ENCODE data around the gene FLNB. TPM values are rescaled to one million over a fixed set of nuclear protein-coding genes. Genes with fewer than 3 reads are reported as not detected.

Gene FLNB
- total and polyA plus RNA-seq, 2 of the 13 experiments (the other 11 are each of a cell fraction or from before 2014, with no cell fraction given) = 106 to 130 TPM

DNA sequence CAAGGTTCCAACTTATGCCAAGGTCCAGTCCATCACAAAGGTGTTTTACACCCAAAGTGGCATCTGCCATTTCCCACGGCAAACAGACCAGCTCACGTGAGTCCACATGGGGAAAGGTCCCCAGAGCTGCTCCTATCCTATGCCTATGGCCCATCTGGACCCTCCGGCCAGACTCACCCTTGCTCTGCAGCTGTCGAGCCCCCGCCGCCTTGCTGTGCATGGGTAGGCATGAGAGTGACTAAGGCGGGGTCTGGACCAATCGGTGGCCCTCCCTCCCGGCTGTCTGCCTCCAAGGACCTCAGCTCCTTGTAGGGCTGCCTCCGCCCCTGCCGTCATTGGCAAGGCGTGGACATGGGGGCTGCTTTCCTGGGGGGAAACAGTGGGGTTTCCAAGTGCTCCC lies 175.7 kb downstream of the FLNB start:
- peaks cover 0 to 7% of the 10 kb centered on the region in 2 experiments; a peak in 1 of 5 replicates for H3K27me3 ChIP-seq (ENCODE audit: control insufficient read depth in 1 of 2, insufficient read depth in 2 of 2, low read length in 2 of 2)
- no peak overlapping the region for H3K4me3 ChIP-seq (replicated peaks in 1 of 3; ENCODE audit: insufficient read depth in 1 of 3, low read depth in 2 of 3, low read length in 3 of 3)
- TF ChIP-seq ZNF773 (CRISPR knock-in tag; IDR thresholded peaks at IDR 0.05; ENCODE audit: borderline replicate concordance) = no peak
- no peak for TF ChIP-seq GATAD1 (CRISPR knock-in tag; IDR thresholded peaks at IDR 0.05)
- TF ChIP-seq, protein P1, sequence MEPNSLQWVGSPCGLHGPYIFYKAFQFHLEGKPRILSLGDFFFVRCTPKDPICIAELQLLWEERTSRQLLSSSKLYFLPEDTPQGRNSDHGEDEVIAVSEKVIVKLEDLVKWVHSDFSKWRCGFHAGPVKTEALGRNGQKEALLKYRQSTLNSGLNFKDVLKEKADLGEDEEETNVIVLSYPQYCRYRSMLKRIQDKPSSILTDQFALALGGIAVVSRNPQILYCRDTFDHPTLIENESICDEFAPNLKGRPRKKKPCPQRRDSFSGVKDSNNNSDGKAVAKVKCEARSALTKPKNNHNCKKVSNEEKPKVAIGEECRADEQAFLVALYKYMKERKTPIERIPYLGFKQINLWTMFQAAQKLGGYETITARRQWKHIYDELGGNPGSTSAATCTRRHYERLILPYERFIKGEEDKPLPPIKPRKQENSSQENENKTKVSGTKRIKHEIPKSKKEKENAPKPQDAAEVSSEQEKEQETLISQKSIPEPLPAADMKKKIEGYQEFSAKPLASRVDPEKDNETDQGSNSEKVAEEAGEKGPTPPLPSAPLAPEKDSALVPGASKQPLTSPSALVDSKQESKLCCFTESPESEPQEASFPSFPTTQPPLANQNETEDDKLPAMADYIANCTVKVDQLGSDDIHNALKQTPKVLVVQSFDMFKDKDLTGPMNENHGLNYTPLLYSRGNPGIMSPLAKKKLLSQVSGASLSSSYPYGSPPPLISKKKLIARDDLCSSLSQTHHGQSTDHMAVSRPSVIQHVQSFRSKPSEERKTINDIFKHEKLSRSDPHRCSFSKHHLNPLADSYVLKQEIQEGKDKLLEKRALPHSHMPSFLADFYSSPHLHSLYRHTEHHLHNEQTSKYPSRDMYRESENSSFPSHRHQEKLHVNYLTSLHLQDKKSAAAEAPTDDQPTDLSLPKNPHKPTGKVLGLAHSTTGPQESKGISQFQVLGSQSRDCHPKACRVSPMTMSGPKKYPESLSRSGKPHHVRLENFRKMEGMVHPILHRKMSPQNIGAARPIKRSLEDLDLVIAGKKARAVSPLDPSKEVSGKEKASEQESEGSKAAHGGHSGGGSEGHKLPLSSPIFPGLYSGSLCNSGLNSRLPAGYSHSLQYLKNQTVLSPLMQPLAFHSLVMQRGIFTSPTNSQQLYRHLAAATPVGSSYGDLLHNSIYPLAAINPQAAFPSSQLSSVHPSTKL (CRISPR knock-in tag; IDR thresholded peaks at IDR 0.05) = no peak
- TF ChIP-seq ERF (CRISPR knock-in tag; IDR thresholded peaks at IDR 0.05) = no peak
- H3K36me3 ChIP-seq (replicated peaks in 1 of 2; ENCODE audit: control insufficient read depth in 1 of 2, insufficient read depth in 2 of 2, low read length in 2 of 2) = no peaks in the 10 kb centered on the region
- no peak overlapping the region for H3K27ac ChIP-seq (ENCODE audit: extremely low read length, insufficient read depth, low read length)
- H4K20me1 ChIP-seq (ENCODE audit: insufficient read depth, low read length) = no peaks in the 10 kb centered on the region
- no TSS peak for BruUV-seq (replicated peaks)
- ChIA-PET POLR2A (interaction anchor here (1.8 kb wide), 1 partner anchor 123 kb away, joined by 10 read pairs; the partner anchor contains the start of genes HTD2 and RPP14), CTCF (ENCODE audit: low intra/inter-chr PET ratio, low total read pairs) (no interaction called here)
- no peaks in the 10 kb centered on the region for H3K9me3 ChIP-seq (ENCODE audit: low read length)
- 77% methylated on average over 8 of the region's 12 CpGs for WGBS (ENCODE audit: low lambda C conversion rate)
- H3K79me2 ChIP-seq (ENCODE audit: insufficient read depth, low read length) = no peaks in the 10 kb centered on the region
- intact Hi-C loops (cut with micrococcal nuclease; ENCODE audit: unreplicated experiment) = no loop called here
- no peak for DNase-seq (ENCODE audit: low spot score)
- H3K4me2 ChIP-seq (ENCODE audit: low read depth, low read length) = no peak overlapping the region
- FAIRE-seq = no peak
- H2AFZ ChIP-seq (ENCODE audit: low read length) = no peak overlapping the region
- ATAC-seq = no peak
- in situ Hi-C loops (cut with HindIII; ENCODE audit: extremely low pct_ligation_motif_present, low pct_unique_long_range_greater_than_20kb) = loop anchor here (5.0 to 10.0 kb wide), 2 partner anchors 33 to 231 kb away; no protein-coding TSS in a partner anchor
- peaks cover 90% of the 10 kb centered on the region for H3K4me1 ChIP-seq (ENCODE audit: insufficient read depth, low read length)
- H3K9ac ChIP-seq (ENCODE audit: insufficient read depth, low read depth, low read length) = no peak overlapping the region
